Activated CD4-positive, CD25-positive, alpha-beta regulatory T cell treated with anti-CD3 and anti-CD28 coated beads, Interleukin-2, amount 50 U/mL, for 72 hours (primary cell): ENCODE results near the gene RBMY1E.
"Not testable (repeated sequence)": the region's sequence is repeated elsewhere in the genome, so short reads cannot be mapped to it uniquely, and the experiment has no call there.

Source experiments
- DNase-seq: peaks from one replicate; pipeline ENCODE4 v3.0.0; 2021

RBMY1E gene

DNA sequence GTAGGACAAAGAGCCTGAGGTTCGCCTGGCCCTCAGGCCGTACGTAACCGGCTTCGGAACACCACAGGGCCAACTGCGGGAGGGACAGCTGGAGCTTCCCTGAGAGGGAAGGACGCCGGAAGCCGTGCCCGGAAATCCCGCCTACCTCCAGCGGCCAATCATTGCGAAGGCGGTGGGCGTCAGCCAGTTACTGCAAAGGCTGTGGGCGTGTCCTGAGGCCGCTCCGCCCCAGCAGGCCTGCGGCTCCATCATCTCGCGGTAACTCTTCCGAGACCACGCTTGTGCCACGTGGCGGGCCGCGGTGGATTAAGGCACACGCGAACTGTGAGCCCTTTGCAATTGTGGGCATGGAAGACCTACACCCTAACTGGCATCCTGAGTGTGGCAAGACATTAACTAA lies at the start of gene RBMY1E:
RBMY1E (minus strand) TSS at position 101 of the 400 bp plus-strand sequence. CDS start 1,978 bp downstream, outside the sequence.
- DNase-seq: not testable (repeated sequence)

- DNase-seq: not testable (repeated sequence)
Measured at GRCh38 chrY:21894426-21894825, 23.4 kb downstream of the RBMY1E start, which contains the start of gene RBMY1D. TSS of gene RBMY1D (minus strand) at chrY:21894526. CDS start at chrY:21892513, 2,013 bp downstream.

DNA sequence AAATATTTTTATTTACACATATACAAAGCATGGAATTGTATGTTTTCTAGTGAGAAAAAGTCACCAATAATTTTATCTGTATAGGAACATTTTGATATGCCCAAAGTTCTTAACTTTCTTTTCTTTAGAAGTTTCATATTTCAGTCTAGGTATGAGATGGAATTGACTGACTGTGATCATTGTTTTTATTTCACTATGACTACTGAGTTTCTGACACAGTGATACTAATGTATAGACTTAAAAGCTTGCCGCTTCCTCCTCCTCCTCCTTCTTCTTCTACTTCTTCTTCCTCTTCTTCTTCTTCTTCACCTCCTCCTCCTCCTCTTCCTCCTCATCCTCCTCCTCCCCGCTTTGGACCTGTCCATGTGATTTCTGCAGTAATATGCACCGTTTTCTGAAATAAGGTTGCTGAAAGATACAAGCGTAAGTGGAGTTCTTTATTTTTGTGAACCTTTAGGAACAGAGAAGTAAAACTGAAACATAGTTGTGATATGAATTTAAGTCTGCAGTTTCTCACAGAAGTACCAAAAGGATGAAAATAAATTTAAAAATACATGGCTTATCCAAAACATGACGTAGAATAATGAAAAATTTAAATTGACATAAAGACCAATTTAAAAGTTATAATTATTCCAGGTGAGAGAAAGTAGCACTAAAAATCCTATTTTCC lies 48.3 kb downstream of the RBMY1E start:
- DNase-seq: not testable (repeated sequence)
